Measurements from ENCODE around the gene ARHGAP15. TPM values are rescaled to one million over a fixed set of nuclear protein-coding genes. Genes with fewer than 3 reads are reported as not detected.

The ARHGAP15 gene
- total RNA-seq, 2 donors from 2014 or later = 0.86 TPM; not detected in 1

DNA sequence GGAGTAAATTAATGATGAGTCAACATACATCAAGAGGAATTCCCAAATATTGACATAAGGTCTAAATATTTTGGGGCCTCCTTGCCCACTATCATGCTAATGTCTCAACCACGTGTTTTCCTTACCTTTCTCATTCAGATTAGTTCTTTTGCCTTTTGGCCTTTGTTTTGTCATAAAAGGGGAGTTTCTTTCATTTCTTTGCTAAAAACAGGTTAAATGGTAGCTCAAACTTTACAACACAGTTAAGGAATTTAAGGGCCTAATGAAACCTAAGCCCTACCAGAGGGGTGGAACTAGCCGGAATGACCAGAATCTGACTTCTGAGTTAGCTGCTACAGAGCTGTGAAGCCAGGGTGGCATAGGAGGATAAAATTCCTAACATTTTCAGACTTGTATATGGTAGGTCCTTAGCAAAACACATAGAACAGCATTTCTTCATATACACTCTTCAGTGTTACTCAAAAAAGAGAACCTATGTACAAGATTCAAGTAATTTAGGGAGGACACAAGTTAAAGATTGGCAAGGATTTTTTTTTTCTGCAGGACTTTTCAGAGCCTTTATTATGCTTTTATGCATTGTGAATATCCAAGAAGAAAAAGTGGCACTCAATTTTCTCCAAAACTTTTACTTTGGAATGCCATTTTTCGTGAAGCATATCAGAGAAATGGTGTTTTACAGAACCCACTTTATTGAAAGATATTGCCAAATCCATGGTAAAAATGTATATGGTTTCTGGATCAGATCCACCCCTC lies 633.1 kb downstream of the ARHGAP15 start:
- Mint-ChIP-seq H3K4me1 (peaks cover 11% of the 10 kb centered on the region), H3K27ac (peak overlapping the region; percentile 4), H3K4me3 (no peak overlapping the region), H3K36me3 (ENCODE audit: low read depth) (no peaks in the 10 kb centered on the region), H3K27me3 (ENCODE audit: insufficient read depth) (no peaks in the 10 kb centered on the region), H3K9me3 (no peaks in the 10 kb centered on the region)
- no peaks in the 10 kb centered on the region for H3K9me3 ChIP-seq (ENCODE audit: control insufficient read depth, low read length)
- no peaks in the 10 kb centered on the region for H3K27me3 ChIP-seq (ENCODE audit: control insufficient read depth, insufficient read depth, low read length, poor library complexity, severe bottlenecking)
- WGBS, 2 experiments (ENCODE audit: insufficient coverage in 1 of 2, insufficient read length in 1 of 2) = 29 to 56% methylated on average over 1 to 3 of the region's 3 CpGs
- H3K9ac ChIP-seq (ENCODE audit: extremely low read depth, low read length, poor library complexity, severe bottlenecking) = no peak overlapping the region
- no peak for DNase-seq
- no peaks in the 10 kb centered on the region for H3K4me1 ChIP-seq (ENCODE audit: control insufficient read depth, insufficient read depth, low read length)
- no peak overlapping the region for H3K4me3 ChIP-seq (ENCODE audit: low read length)
- no peaks in the 10 kb centered on the region for H3K36me3 ChIP-seq (ENCODE audit: control insufficient read depth, insufficient read depth, low read length)
- no peak overlapping the region for H3K27ac ChIP-seq (ENCODE audit: low read depth, low read length)
- TF ChIP-seq, protein P1, sequence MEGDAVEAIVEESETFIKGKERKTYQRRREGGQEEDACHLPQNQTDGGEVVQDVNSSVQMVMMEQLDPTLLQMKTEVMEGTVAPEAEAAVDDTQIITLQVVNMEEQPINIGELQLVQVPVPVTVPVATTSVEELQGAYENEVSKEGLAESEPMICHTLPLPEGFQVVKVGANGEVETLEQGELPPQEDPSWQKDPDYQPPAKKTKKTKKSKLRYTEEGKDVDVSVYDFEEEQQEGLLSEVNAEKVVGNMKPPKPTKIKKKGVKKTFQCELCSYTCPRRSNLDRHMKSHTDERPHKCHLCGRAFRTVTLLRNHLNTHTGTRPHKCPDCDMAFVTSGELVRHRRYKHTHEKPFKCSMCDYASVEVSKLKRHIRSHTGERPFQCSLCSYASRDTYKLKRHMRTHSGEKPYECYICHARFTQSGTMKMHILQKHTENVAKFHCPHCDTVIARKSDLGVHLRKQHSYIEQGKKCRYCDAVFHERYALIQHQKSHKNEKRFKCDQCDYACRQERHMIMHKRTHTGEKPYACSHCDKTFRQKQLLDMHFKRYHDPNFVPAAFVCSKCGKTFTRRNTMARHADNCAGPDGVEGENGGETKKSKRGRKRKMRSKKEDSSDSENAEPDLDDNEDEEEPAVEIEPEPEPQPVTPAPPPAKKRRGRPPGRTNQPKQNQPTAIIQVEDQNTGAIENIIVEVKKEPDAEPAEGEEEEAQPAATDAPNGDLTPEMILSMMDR (conservative IDR thresholded peaks at IDR 0.05) = no peak

DNA sequence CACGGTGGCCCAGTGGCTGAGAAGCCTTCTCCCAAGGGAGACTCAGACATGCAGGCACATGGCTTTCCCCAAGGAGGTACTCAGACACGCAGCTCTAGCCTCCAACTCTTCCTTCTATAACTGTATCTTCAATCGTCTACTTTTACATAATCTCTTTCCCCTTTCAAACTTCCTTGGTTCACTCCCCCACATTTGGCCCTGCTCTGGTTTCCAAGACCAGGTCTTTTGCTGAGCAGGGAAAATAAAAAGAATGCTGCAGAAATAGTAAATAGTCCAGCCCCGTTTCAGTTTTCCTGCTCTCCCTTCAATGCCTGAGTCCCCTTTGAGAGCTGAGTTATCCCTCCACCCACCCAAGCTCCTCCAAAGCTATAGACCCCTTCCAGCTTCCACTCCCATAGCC lies 635.0 kb downstream of the ARHGAP15 start:
- Mint-ChIP-seq H3K4me3 (no peak overlapping the region), H3K4me1 (peaks cover 8% of the 10 kb centered on the region), H3K36me3 (ENCODE audit: low read depth) (no peaks in the 10 kb centered on the region), H3K27me3 (ENCODE audit: insufficient read depth) (no peaks in the 10 kb centered on the region), H3K27ac (no peak overlapping the region), H3K9me3 (no peaks in the 10 kb centered on the region)
- no peaks in the 10 kb centered on the region for H3K9me3 ChIP-seq (ENCODE audit: control insufficient read depth, low read length)
- WGBS, 2 experiments (ENCODE audit: insufficient coverage in 1 of 2, insufficient read length in 1 of 2) = 86 to 91% methylated on average over 3 to 4 of the region's 4 CpGs
- TF ChIP-seq, protein P1 (conservative IDR thresholded peaks at IDR 0.05) = no peak
- H3K36me3 ChIP-seq (ENCODE audit: control insufficient read depth, insufficient read depth, low read length) = no peaks in the 10 kb centered on the region
- DNase-seq = no peak
- H3K4me1 ChIP-seq (ENCODE audit: control insufficient read depth, insufficient read depth, low read length) = no peaks in the 10 kb centered on the region
- no peak overlapping the region for H3K4me3 ChIP-seq (ENCODE audit: low read length)
- H3K9ac ChIP-seq (ENCODE audit: extremely low read depth, low read length, poor library complexity, severe bottlenecking) = no peak overlapping the region
- no peaks in the 10 kb centered on the region for H3K27me3 ChIP-seq (ENCODE audit: control insufficient read depth, insufficient read depth, low read length, poor library complexity, severe bottlenecking)
- H3K27ac ChIP-seq (ENCODE audit: low read depth, low read length) = no peak overlapping the region

DNA sequence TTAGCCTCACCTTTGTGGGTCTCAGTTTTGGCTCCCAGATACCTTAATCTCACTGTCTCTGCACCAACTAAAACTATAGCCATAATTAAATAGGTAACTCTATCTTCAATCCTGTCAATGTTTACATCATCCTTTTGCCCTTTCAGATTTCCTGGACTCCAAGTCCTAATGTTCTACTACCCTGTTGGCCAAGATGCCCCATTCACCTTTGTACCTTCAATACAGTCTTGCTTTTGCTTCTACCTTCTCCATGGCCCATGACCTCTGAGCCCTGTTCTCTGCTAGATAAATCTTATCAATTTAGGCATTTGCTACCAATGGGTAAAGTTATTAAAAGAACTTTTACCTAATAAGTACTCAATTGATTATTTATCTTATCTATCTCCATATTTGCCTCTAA lies 635.5 kb downstream of the ARHGAP15 start:
- H3K27me3 ChIP-seq (ENCODE audit: control insufficient read depth, insufficient read depth, low read length, poor library complexity, severe bottlenecking) = no peaks in the 10 kb centered on the region
- no peaks in the 10 kb centered on the region for H3K36me3 Mint-ChIP-seq (ENCODE audit: low read depth)
- no peaks in the 10 kb centered on the region for H3K9me3 Mint-ChIP-seq
- H3K4me3 ChIP-seq (ENCODE audit: low read length) = no peak overlapping the region
- H3K36me3 ChIP-seq (ENCODE audit: control insufficient read depth, insufficient read depth, low read length) = no peaks in the 10 kb centered on the region
- no peak overlapping the region for H3K9ac ChIP-seq (ENCODE audit: extremely low read depth, low read length, poor library complexity, severe bottlenecking)
- H3K4me1 Mint-ChIP-seq = peaks cover 4% of the 10 kb centered on the region
- H3K27ac ChIP-seq (ENCODE audit: low read depth, low read length) = no peak overlapping the region
- TF ChIP-seq, protein P1 (conservative IDR thresholded peaks at IDR 0.05) = no peak
- no peaks in the 10 kb centered on the region for H3K9me3 ChIP-seq (ENCODE audit: control insufficient read depth, low read length)
- H3K4me1 ChIP-seq (ENCODE audit: control insufficient read depth, insufficient read depth, low read length) = no peaks in the 10 kb centered on the region
- no peaks in the 10 kb centered on the region for H3K27me3 Mint-ChIP-seq (ENCODE audit: insufficient read depth)
- no peak for DNase-seq
- no peak overlapping the region for H3K4me3 Mint-ChIP-seq
- H3K27ac Mint-ChIP-seq = no peak overlapping the region
